ENCODE measurements around the gene CTRB1. TPM values are rescaled to one million over a fixed set of nuclear protein-coding genes. Genes with fewer than 3 reads are reported as not detected.

CTRB1 gene
- not detected in 2 replicates for total RNA-seq (2014; rRNA removed; shearing (Covaris generic))

DNA sequence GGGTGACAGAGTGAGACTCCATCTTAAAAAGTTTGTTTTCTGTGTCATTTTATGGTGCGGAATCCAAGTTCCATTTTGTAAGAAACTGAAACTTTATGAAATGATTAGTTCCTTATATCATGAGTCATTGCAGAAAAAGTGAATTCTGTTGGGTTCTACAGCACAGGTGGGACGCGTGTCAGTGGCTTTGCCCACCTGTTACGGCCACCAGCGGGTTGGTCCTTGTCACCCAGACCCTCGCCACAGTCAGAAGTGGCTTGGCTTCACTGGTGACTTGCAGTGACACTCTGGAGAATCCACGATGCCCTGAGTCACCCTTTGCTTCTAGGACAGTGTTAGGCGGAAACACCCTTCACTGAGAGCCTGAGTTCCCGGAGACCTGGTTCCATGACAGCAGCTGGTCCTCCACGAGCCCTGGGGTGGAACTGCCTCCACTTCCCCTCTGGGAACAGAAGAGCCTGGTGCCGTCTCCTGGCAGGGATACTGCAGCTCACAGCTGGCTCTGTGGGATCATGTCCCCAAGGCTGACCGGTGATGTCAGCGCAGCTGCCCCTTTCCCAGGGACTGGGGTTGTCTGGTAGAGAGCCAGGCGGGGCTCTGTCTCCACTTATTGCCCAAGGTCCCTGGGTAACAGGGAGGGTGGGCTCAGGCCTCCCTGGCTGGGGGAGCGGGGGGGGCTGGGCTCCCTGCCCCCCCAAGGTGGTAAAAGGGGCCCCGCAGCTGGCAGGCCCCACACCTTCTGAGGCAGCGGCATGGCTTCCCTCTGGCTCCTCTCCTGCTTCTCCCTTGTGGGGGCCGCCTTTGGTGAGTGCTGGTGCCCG lies at the start of gene CTRB1:
Gene CTRB1 (plus strand): TSS at position 733 of the 821 bp plus-strand sequence. CDS start 20 bp downstream, at position 753.
- no peak for DNase-seq (ENCODE audit: low read depth)

DNA sequence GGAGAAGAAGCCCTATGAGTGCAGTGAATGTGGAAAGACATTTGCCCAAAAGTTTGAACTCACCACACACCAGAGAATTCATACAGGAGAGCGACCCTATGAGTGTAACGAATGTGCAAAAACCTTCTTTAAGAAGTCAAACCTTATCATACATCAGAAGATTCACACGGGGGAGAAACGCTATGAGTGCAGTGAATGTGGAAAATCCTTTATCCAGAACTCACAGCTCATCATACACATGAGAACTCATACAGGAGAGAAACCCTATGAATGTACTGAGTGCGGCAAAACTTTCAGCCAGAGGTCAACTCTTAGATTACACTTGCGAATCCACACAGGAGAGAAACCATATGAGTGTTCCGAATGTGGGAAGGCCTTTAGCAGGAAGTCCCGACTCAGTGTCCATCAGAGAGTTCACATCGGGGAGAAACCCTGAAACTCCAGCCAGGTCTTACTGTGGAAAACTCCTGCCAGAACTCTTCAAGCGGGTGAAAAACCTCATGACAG lies 48.8 kb upstream of the CTRB1 start:
- DNase-seq (ENCODE audit: low read depth) = no peak

DNA sequence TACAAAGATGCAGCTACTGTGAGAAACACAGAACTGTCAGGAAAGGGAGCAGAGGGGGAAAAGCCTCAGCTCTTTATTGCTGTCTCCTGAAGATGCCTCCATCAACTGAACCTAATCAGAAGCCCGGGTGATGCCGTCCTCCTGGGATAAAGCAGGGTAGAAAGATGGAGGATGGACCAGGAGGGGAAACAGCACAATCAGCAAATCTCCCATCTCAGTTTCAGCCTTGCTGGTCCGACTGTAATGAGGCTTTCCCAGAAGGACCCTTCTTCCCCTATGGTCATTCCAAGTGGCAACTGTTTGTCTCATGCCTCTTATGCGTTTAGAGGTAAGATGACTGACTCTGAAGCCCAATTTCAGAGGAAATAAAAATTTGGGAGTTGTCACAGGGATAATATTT lies 46.2 kb upstream of the CTRB1 start:
- no peak for DNase-seq (ENCODE audit: low read depth)

DNA sequence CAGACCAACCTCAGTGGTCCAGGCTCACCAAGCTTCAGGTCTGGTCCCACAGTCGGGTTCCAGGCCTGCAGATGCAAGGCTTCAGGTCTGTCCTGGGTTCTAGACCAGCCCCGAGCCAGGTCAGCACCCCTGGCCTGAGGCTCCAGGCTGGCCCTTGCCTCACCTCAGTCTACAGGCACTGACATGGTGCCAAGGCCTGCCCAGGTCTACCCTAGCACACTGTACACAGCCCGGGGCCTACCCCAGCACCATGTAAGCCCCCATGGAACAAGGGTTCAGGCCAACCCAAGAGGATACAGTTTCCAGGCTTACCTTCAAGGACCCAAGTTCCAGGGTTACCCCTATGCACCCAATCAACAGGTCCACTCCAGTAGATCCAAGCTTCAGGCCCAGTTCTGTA lies 43.7 kb upstream of the CTRB1 start:
- DNase-seq (ENCODE audit: low read depth) = no peak

DNA sequence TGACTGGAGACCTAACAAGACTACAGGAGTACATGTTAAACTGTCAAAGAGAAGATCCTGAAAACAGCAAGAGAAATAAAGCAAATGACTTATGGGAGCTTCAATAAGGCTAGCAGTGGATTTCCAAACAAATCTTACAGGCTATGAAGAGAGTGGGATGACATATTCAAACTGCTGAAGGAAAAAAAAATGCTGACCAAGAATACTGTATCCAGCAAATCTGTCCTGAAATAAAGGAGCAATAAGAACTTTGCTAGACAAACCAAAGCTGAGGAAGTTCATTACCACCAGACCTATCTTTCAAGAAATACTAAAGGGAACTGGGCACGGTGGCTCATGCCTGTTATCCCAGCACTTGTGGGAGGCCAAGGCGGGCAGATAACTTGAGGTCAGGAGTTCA lies 41.9 kb upstream of the CTRB1 start:
- DNase-seq (ENCODE audit: low read depth) = no peak

DNA sequence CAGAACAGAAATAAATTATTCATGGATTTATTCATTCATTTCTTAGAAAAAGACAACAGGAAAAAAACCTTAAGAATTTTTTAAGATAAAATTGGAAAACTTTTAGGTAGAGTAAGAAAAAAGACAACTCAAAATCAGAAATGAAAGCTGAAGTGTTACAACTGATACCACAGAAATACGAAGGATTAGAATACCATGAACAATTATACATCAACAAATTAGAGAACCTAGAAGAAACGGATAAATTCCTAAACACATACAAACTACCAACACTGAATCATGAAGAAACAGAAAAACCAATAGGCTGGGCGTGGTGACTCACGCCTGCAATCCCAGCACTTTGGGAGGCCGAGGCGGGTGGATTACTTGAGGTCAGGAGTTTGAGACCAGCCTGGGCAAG lies 39.6 kb upstream of the CTRB1 start:
- no peak for DNase-seq (ENCODE audit: low read depth)

DNA sequence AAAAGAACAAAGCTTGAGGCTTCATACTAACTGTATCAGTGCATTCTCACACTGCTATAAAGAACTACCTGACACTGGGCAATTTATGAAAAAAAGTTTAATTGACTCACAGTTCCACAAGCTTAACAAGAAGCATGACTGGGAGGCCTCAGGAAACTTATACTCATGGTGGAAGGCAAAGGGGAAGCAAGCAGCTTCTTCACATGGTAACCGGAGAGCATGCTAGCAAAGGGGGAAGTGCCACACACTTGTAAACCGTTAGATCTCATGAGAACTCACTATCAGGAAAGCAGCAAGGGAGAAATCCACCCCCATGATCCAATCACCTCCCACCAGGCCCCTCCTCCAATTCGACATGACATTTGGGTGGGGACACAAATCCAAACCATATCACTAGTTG lies 37.2 kb upstream of the CTRB1 start:
- DNase-seq (ENCODE audit: low read depth) = no peak

DNA sequence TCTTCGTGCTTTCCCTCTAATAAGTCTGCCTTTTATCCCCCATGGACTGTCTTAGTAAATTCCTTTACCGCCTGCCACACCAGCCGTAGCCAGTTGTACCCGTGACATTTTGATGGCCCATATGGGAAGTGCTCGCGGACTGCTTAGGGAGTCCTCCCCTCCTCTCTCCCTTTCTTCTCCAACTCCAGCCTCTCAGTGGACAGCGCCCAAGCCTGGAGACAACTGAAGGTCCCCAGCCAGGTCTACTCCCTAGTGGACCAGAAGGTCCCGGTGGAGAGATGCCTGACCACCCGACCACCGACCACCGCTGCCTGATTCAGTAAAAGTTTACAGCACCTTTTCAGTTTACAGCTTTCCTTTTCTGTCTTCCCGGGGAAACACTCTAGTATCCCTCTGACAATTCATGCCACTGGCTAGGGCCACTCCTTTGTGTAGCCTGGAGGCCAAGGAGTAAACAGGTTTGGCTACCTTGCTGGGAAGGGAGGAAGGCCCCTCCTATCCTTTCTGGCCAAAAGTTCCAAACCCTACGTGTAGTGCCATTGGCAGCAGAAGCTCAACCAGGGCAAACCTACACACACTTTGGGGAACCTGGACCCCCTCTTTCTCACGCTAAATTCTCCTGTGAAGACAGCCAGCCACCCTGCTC lies 29.8 kb upstream of the CTRB1 start:
- DNase-seq (ENCODE audit: low read depth) = no peak

DNA sequence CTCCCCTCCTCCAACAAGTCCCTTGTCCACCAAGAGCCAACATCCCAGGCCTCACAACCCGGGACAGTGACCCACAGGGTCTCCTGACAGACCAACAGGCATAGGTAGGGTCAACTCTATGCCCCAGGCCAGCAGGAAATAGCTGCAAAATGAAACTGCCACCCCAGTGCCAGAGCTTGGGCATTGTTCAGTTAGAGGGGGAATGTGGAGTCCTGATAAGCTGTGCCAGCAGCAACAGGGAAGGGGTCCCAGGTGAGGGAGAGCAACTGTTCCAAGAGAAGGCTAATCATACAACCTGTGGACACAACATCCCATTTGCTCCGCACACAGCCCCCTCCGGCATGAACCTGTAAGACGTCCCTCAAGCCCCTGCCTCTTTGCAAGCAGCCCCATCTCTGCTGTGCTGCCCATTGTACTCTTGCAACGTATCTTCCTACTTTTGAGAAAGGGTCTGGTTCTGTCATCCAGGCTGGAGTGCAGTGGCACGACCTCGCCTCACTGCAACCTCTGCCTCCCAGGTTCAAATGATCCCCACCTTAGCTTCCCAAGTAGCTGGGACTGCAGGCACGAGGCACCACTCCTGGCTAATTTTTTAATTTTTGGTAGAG lies 29.0 kb upstream of the CTRB1 start:
- no peak for DNase-seq (ENCODE audit: low read depth)

DNA sequence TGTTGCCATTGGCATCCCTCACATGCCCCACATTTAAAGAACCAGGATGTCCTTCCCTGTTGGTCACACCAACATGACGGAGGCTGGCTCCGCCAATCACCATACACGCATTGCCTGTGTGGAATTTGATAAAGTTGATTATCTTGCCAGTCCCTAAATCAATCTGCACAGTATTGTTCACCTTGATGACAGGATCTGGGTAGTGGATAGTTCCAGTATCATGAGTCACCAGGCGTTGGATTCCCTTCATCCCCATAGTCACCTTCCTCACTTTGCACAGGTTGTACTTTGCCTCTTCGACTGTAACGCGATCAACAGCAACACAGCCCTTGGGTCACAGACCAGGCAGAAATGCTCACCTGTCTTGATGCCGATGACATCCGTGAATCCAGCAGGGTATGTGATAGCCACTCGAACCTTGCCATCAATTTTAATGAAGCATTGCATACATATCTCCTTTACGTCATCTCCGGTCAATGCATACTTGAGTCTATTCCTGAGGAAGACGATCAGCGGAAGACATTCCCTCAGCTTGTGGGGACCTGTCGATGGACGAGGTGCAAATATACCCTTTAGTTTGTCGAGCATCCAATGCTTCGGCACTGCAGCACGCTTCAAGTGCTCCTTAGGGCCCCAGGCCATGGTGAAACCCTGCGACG lies 26.1 kb upstream of the CTRB1 start:
- DNase-seq (ENCODE audit: low read depth) = no peak

DNA sequence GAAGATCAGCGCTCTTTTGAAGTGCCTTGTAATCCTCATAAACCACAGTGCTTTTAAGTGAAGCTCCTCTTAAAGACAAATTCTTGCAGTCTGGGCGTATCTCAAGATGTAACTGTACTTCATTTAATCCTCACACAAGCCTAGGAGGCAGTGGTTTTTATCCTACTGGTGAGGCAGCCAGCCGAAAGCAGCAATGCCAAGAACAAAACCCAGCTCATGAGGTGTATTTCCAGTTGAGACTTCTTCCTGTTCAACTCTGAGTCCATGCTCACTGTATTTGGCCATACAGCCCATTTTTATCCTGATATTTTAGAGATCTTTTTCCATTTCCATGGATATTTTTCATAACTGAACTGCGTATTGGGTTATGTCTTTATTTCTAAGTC lies 25.5 kb upstream of the CTRB1 start:
- DNase-seq (ENCODE audit: low read depth) = no peak

DNA sequence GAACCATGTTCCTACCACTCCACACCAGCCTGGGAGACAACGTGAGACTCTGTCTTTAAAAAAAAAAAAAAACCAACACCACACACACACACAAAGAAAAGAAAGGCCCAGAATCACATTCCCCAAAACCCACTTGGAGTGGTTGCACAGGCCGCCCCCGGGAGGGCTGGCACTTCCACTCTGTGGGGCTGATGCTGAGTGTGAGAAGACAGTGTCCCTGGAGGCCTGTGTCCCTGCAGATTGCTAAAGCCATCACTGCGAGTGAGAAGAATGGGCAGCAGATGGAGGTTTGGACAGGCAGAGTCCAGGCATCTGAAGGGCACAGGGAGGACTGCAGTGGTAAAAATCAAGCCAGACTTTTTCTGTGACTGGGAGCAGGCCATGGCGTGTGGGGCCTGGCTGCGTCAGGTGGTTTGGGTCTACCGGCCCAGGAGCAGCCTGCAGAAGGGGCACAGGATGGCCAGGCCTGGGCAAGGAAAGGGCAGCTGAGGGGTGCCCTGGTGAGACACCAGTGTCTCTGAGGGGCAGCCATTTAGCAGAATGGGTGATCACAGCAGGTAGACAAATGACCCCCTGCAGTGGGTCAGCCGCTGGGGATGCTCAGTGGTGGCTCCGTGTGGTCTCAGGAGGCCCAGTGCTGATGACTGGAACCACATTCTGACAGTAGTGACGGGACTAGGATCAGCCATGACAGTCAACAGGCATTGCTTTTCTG lies 24.9 kb upstream of the CTRB1 start:
- no peak for DNase-seq (ENCODE audit: low read depth)

DNA sequence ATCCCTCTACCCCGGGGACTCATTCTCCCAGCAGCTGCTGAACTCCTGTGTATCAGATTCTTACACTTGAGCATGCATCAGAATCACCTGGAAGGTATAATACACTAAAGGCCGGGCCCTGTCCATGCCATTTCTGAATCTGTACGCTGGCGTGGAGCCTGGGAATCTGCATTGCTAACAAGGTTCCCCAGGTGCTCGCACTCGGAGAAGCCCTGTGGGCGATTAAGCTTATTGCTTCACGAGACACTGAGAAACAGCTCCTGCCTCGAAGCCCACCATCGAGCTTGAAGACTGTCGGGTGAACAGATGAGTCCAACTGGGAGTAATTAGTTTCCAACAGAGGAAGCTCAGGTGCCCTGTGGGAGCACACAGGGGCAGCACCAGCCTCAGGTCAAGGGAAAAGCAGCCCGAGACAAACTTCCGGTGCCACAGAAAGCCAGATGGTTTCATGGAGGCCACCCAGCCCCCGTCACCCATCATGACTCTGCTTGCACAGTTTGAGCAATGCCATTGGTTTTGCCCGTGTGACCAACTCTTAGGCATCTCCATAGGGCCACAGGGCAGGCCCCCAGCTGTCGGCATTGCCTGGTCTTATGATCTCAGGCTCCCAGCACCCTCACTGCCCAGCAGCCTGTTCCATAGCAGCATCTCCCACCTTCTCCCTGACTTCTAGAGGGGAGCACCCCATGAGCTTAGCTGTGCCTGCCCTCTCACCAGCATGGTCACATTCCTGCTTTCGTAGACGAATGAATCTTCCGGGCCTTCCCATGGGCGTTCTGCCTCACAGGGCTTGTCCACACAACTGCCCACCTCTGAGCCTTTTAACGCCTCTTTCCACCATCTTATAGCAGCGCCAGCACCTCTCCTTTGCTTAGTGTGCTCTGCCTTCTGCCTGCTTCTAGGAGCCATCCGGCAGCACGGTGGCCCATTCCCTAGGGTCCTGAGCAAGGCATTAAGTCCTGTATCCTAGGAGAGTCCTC lies 22.7 kb upstream of the CTRB1 start:
- no peak for DNase-seq (ENCODE audit: low read depth)

DNA sequence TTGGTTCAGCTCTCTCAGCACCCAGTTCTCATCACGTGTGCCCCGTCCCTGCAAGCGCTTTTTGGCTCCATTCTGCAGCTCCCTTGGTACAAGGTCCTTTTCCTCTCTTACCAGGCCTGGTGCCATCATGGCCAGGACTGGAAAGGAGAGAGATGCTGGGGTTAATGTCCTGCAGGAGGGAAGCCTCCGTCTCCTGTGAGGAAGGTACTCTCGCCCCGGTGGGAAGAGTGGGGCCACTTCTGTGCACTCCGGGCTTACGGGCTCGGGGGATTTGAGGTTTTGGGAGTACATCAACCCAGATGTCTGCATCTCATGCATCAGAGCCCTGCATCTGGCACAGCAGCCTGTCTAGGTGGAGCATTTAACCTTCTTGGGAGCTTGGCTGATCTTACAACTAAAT lies 22.0 kb upstream of the CTRB1 start:
- no peak for DNase-seq (ENCODE audit: low read depth)

DNA sequence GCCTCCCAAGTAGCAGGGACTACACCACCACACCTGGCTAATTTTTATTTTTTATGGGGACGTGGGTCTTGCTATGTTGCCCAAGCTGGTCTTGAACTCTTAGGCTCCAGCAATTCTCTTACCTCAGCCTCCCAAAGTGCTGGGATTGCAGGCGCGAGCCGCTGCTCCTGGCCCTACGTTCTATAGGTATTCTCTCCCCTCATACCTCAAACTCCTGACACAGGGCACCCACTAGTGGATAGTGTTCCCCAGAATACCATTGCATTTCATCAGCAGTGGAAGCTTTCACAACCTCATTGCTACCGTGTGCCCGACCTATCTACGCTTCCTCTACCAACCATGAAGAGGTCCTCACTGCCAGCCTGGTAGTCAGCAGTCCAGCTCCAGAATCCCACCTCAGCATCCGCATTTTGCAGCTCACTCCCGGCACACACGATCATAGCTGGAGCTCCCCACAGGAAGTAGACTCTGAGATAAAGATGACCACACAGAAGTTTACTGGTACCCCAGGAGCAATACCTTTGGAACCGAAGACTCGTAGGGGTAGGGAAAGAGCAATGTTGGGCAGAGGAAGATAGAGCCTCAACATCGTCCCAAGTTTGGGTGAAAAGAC lies 21.2 kb upstream of the CTRB1 start:
- no peak for DNase-seq (ENCODE audit: low read depth)

DNA sequence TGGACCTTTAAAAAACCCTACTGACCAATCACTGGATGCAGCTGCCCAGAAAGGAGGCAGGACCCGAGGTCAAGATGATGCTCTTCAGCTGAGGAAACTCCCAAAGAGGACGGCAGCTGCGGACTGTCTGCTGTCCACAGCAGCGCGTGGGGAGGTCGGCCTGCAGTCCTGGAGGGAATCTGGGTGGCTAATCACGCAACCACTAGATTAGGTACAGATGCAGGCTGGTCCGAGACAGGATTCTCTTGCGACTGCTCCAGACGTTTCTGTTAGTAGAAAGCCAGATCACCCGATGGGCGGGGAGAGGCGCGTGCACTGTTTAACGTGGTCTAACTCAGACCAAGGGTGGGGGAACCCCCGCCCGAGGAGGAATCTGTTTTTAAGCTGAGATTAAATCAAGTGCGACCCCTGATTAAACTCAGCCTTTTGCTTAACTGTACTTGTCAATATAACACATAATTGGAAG lies 20.6 kb upstream of the CTRB1 start:
- DNase-seq (ENCODE audit: low read depth) = no peak

DNA sequence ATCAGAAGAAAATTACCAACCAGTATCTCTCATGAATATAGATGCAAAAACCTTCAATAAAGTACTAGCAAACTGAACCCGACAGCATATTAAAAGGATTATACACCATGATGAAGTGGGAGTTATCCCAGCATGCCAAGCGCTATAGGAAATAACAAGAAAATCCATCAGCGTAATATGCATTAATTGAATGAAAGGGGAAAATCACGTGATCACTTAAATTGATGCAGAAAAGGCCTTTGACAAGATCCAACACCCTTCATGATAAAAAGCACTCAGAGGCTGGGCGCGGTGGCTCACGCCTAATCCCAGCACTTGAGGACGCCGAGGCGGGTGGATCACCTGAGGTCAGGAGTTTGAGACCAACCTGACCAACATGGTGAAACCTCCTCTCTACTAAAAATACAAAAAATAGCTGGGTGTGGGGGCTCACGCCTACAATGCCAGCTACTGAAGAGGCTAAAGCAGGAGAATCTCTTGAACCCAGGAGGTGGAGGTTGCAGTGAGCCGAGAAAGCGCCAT lies 16.7 kb upstream of the CTRB1 start:
- no peak for DNase-seq (ENCODE audit: low read depth)

DNA sequence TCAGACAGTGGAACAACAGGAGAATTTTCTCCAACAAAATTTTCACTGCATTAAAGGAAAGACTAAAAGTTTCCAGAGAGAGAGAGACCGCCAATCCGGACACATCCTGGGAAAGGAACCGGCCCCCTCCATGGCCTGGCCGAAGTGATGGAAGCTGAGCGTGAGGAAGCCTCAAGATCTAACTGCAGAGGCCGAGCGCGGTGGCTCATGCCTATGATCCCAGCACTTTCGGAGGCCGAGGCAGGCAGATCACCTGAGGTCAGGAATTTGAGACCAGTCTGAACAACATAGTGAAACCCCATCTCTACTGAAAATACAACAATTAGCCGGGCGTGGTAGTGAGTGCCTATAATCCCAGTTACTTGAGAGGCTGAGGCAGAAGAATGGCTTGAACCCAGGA lies 15.7 kb upstream of the CTRB1 start:
- no peak for DNase-seq (ENCODE audit: low read depth)

DNA sequence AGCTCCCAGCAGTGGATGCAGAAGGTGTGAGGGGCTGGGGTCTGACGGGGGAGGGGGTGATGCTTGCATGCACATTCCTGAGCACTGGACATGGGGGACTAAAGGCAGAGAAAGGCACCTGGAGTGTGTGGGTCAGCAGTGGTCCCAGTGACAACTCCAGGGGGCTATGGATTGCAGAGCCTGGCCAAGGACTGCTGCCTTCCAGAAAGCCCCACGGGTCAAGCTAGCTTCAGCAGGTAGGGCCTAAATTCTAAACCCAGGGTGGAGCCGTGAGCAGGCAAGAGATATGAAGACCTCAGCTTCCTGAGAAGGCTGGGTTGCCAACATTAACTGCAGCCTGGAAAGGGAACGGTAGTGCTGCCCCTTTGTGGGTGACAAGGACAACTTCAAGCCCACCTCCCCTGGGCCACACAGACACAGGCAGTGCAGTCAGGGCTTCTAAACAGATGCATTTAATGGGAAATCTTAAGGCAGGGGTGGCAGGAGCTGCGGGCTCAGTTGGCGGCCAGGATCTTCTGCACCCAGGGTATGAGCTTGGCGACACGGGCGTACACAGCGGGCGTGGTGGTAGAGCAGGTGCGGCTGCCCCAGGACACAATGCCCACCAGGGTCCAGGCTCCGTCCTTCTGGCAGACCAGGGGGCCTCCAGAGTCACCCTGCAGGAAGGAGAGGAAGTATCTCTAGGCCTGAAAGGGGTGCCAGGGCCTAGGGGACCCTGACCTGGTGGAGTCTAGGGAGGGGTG lies 14.9 kb upstream of the CTRB1 start:
- no peak for DNase-seq (ENCODE audit: low read depth)

Measured in M059J (cell line).